Measurements from ENCODE around the gene RNASE9.
"Not testable (repeated sequence)": the region's sequence is repeated elsewhere in the genome, so short reads cannot be mapped to it uniquely, and the experiment has no call there.

Gene RNASE9

GRCh38 chr14:20522332-20522731 lies 38.5 kb downstream of the RNASE9 start:
- TF ChIP-seq CTCF (IDR thresholded peaks at IDR 0.05; ENCODE audit: low read depth, low read length, missing control alignments): no peak
- no peak for DNase-seq (ENCODE audit: low read depth)
- no peak overlapping the region for H3K4me3 ChIP-seq (ENCODE audit: low read depth, low read length)

GRCh38 chr14:20516921-20517320 lies 43.9 kb downstream of the RNASE9 start:
- DNase-seq (ENCODE audit: low read depth): no peak
- TF ChIP-seq CTCF (IDR thresholded peaks at IDR 0.05; ENCODE audit: low read depth, low read length, missing control alignments): no peak
- no peak overlapping the region for H3K4me3 ChIP-seq (ENCODE audit: low read depth, low read length)

GRCh38 chr14:20515846-20516245 lies 45.0 kb downstream of the RNASE9 start:
- TF ChIP-seq CTCF (IDR thresholded peaks at IDR 0.05; ENCODE audit: low read depth, low read length, missing control alignments): no peak
- DNase-seq (ENCODE audit: low read depth): no peak
- H3K4me3 ChIP-seq (ENCODE audit: low read depth, low read length): no peak overlapping the region

DNA sequence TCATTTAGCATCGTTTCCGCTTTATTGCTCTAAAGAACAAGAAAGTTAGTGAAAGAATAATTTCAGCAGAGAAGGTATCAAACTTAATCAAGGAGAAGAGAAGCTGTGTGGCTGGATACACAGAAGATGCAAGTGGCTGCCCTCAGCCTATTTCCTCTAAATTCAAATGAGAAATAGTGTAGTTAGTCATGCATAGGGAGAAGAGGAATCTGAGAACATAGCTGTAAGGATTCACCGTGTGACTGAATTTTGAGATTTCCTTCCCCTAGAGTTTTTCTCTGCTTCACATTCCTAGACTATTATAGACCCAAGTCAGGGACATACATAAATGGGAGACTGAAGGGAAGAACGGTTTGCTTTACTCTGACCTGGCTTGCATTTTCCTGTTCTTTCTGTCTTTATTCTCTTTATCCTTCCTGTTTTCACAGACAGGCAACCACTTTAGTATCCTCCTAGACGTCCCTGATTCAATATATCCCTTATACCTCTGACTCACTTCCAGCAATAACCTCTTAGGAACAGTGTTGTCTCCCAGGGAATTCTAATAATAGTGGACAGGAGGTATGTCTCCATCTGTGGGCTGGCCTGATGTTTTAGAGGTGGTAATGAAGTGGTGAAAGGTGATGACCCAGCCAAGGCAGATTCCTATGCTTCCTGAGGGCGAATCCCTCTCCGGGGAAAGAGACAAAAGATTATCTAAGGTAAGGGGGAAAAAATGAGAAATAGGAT lies 48.5 kb downstream of the RNASE9 start:
- H3K4me3 ChIP-seq (ENCODE audit: low read depth, low read length): no peak overlapping the region
- no peak for DNase-seq (ENCODE audit: low read depth)
- TF ChIP-seq CTCF (IDR thresholded peaks at IDR 0.05; ENCODE audit: low read depth, low read length, missing control alignments): no peak

GRCh38 chr14:20508367-20508766 lies 52.5 kb downstream of the RNASE9 start:
- H3K4me3 ChIP-seq (ENCODE audit: low read depth, low read length): no peak overlapping the region
- no peak for DNase-seq (ENCODE audit: low read depth)
- TF ChIP-seq CTCF (IDR thresholded peaks at IDR 0.05; ENCODE audit: low read depth, low read length, missing control alignments): no peak

GRCh38 chr14:20507537-20507936 lies 53.3 kb downstream of the RNASE9 start:
- not testable (repeated sequence) for H3K4me3 ChIP-seq (ENCODE audit: low read depth, low read length); DNase-seq (ENCODE audit: low read depth)

DNA sequence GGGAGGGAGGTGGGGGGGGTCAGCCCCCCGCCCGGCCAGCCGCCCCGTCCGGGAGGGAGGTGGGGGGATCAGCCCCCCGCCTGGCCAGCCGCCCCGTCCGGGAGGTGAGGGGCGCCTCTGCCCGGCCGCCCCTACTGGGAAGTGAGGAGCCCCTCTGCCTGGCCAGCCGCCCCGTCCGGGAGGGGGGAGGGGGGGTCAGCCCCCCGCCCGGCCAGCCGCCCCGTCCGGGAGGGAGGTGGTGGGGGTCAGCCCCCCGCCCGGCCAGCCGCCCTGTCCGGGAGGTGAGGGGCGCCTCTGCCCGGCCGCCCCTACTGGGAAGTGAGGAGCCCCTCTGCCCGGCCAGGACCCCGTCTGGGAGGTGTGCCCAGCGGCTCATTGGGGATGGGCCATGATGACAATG lies 54.1 kb downstream of the RNASE9 start:
- not testable (repeated sequence) for DNase-seq (ENCODE audit: low read depth); H3K4me3 ChIP-seq (ENCODE audit: low read depth, low read length)

GRCh38 chr14:20506276-20506675 lies 54.6 kb downstream of the RNASE9 start:
- not testable (repeated sequence) for H3K4me3 ChIP-seq (ENCODE audit: low read depth, low read length); DNase-seq (ENCODE audit: low read depth)

Data from GM12864 (cell line).